HFF-Myc (cell line): Measurements from ENCODE around the gene PCBD2.
"Not testable (repeated sequence)": the region's sequence is repeated elsewhere in the genome, so short reads cannot be mapped to it uniquely, and the experiment has no call there.

Experiments
- DNase-seq: peaks from one replicate; pipeline ENCODE4 v3.0.0-alpha.2; 2011; ENCODE audit warnings: low read depth; ENCODE audit errors: extremely low read depth
- H3K4me3 ChIP-seq: replicated peaks from 2 replicates; pipeline ENCODE4 v1.5.1; 2011; ENCODE audit warnings: low read depth, mild to moderate bottlenecking, control low read depth, low read length
- TF ChIP-seq, protein P1 (sequence below): IDR thresholded peaks from 2 replicates; pipeline ENCODE4 v1.5.1; 2012; ENCODE audit warnings: mild to moderate bottlenecking, low read depth, low read length, control low read depth; ENCODE audit errors: missing control alignments

Gene PCBD2

DNA sequence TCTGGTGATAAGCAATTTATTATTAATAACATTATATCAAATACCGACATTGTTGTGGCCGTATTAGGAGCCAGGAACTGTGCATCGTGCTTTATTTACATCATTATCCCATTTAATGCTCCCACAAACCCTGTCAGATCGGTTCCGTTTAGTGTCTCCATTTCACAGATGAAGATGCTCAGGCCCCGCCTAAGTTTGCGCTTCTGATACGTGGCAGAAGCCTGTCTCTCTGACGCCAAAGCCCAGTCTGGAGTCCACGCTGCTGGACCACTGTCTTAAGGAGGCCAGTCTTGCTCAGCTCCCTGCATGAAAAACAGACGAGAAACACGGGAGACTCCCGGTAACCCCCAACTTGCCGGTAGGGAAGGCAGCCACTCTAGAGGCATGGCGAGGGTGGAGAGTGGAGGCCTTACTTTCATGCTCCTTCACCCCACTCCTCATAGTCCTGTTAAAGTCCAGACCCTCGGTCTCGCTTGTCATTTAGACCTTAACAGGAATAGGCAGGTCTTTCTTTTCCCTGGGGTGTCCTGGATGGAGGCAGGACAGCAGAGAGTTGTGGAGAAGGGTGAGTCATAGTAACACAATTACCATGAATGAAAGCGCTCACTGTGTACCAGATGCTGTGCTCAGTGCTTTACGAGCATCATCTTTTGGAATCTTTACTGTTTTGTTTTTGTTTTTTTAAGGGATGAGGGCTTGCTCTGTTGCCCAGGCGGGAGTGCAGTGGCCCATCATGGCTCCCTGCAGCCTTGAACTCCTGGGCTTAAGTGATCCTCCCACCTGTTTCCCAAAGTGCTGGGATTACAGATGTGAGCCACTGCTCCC, 29.9 kb upstream of the PCBD2 start:
- peak; percentile 72 for DNase-seq
- H3K4me3 ChIP-seq, result peak overlapping the region; percentile 72
- TF ChIP-seq, protein P1, sequence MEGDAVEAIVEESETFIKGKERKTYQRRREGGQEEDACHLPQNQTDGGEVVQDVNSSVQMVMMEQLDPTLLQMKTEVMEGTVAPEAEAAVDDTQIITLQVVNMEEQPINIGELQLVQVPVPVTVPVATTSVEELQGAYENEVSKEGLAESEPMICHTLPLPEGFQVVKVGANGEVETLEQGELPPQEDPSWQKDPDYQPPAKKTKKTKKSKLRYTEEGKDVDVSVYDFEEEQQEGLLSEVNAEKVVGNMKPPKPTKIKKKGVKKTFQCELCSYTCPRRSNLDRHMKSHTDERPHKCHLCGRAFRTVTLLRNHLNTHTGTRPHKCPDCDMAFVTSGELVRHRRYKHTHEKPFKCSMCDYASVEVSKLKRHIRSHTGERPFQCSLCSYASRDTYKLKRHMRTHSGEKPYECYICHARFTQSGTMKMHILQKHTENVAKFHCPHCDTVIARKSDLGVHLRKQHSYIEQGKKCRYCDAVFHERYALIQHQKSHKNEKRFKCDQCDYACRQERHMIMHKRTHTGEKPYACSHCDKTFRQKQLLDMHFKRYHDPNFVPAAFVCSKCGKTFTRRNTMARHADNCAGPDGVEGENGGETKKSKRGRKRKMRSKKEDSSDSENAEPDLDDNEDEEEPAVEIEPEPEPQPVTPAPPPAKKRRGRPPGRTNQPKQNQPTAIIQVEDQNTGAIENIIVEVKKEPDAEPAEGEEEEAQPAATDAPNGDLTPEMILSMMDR, result no peak

DNA sequence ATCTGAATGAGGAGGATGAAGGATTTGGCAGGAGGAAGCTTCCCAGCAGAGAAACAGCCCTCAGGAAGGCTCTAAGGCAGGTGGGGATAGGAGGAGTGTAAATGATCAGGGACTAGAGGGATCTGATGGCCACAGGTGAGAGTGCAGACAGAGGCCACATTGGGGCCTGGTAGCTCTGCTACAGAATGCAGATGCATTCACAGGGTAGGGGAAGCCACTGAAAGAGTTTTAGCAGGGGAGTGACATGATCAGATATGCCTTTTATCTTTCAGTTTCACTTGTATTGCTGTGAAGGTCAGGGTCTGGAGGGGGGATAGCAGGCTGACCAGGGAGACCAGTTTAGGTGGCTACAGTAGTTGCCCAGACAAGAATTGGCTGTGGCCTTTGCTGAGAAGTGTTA, 27.8 kb upstream of the PCBD2 start:
- no peak overlapping the region for H3K4me3 ChIP-seq
- TF ChIP-seq, protein P1, result no peak
- no peak for DNase-seq

DNA sequence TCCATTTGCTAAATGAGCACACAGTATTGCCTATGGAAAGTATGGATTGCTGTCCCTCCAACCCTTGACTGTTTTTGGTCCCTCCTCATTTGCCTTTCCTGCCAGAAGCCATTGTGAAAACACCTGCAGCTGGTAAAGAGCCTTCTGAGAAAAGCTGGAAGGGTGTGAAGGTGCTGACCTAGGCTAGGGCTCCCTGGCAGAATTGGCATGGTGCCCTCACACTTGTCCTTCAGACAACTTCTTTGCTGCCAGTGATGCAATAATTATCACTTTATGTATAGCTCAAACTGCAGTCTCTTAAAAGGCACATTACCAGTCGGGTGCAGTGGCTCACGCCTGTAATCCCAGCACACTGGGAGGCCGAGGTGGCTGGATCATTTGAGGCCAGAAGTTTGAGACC, 26.5 kb upstream of the PCBD2 start:
- DNase-seq, result no peak
- TF ChIP-seq, protein P1, result no peak
- H3K4me3 ChIP-seq, result no peak overlapping the region

DNA sequence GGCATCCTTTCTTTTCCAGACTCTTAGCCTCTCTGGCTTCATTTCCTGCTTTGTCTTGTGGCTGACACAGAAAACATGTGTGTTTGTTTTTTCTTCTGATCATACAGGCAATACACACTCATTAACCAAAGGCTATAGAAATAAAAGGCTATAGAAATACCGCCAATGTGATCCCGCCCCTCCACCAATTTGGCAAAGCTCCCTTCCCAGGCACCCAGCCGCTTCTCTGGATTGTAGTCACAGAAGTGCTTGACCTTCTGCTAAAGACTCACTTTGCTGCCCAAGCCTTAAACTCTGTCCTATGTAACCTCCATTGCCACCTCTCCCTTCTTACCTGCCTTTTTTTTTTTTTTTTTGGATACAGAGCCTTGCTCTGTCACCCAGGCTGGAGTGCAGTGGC, 25.5 kb upstream of the PCBD2 start:
- no peak for DNase-seq
- no peak overlapping the region for H3K4me3 ChIP-seq
- TF ChIP-seq, protein P1, result no peak

DNA sequence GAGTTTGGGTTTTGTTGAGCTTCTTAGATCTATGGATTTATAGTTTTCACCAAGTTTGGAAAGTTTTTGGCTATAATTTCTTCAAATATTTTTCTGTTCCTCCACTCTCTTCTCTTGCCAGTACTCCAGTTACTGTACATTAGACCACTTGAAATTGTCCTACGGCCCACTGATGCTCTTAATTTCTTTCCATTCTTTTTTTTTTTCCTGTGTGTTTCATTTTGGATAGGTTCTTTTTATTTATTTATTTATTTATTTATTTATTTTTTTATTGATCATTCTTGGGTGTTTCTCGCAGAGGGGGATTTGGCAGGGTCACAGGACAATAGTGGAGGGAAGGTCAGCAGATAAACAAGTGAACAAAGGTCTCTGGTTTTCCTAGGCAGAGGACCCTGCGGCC, 24.0 kb upstream of the PCBD2 start:
- DNase-seq, H3K4me3 ChIP-seq: not testable (repeated sequence)

DNA sequence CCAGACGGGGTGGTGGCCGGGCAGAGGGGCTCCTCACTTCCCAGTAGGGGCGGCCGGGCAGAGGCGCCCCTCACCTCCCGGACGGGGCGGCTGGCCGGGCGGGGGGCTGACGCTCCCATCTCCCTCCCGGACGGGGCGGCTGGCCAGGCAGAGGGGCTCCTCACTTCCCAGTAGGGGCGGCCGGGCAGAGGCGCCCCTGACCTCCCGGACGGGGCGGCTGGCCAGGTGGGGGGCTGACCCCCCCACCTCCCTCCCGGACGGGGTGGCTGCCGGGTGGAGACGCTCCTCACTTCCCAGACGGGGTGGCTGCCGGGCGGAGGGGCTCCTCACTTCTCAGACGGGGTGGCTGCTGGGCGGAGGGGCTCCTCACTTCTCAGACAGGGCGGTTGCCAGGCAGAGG, 23.2 kb upstream of the PCBD2 start:
- not testable (repeated sequence) for H3K4me3 ChIP-seq, DNase-seq

DNA sequence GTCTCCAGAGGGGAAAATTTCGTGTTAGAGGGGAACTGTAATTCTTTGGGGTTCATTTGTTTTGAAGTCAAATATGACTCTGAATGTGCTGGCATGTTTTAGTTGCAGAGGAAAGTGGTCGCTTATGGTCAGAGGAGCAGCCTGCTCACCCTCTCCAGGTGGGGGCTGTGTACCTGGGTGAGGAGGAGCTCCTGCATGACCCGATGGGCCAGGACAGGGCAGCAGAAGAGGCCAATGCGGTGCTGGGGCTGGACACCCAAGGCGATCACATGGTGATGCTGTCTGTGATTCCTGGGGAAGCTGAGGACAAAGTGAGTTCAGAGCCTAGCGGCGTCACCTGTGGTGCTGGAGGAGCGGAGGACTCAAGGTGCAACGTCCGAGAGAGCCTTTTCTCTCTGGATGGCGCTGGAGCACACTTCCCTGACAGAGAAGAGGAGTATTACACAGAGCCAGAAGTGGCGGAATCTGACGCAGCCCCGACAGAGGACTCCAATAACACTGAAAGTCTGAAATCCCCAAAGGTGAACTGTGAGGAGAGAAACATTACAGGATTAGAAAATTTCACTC, 17.3 kb upstream of the PCBD2 start:
- TF ChIP-seq, protein P1, result no peak

DNA sequence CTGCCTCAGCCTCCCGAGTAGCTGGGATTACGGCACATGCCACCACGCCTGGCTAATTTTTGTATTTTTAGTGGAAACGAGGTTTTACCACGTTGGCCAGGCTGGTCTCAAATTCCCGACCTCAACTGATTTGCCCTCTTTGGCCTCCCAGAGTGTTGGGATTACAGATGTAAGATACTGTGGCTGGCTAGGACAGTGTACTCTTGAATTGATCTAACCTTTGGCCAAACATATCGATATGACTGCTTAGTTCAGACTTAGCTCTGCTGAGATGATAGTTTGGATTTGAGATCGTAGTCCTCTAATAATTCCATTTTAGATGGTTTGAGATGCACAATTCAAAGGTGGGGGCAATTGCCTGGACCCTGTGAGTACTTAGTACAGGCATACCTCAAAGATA, 15.6 kb upstream of the PCBD2 start:
- no peak for DNase-seq
- TF ChIP-seq, protein P1, result no peak
- H3K4me3 ChIP-seq, result no peak overlapping the region

More for the DNA sequence above, 17.3 kb upstream of the PCBD2 start:
- no peak for DNase-seq
- no peak overlapping the region for H3K4me3 ChIP-seq
